ENCODE results near the gene PLA2G4B.

- TF ChIP-seq CTCF (IDR thresholded peaks at IDR 0.05; ENCODE audit: low read depth, low read length) (no peak), EZH2phosphoT487 (IDR thresholded peaks at IDR 0.05; ENCODE audit: low read depth) (no peak)
Observed at GRCh38 chr15:41814534-41814933, 24.1 kb upstream of the PLA2G4B start.
